ENCODE results near the gene PFKFB2.

DNA sequence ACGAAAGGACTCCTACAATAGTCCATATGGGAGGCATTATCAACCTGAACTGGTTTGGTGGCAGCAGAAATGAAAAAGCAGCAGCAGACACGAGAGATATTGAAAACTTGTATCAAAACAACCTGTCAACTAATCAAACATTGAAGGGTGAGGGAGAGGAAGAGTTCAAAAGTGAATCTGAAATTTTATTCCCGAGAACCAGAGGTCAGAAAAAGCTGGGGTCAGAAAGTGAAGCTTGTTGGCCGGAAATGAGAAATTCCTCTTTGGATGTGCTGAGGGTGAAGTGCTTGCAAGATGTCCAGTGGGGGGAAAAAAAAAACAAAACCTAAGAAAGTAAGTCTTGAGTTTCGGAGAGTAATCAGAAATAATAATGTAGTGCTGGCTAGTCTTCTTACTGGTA, 49.1 kb downstream of the PFKFB2 start:
- TF ChIP-seq, protein P1, sequence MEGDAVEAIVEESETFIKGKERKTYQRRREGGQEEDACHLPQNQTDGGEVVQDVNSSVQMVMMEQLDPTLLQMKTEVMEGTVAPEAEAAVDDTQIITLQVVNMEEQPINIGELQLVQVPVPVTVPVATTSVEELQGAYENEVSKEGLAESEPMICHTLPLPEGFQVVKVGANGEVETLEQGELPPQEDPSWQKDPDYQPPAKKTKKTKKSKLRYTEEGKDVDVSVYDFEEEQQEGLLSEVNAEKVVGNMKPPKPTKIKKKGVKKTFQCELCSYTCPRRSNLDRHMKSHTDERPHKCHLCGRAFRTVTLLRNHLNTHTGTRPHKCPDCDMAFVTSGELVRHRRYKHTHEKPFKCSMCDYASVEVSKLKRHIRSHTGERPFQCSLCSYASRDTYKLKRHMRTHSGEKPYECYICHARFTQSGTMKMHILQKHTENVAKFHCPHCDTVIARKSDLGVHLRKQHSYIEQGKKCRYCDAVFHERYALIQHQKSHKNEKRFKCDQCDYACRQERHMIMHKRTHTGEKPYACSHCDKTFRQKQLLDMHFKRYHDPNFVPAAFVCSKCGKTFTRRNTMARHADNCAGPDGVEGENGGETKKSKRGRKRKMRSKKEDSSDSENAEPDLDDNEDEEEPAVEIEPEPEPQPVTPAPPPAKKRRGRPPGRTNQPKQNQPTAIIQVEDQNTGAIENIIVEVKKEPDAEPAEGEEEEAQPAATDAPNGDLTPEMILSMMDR (IDR thresholded peaks at IDR 0.05; ENCODE audit: control extremely low read depth in 1 of 3, insufficient read depth in 1 of 3, low read depth in 1 of 3, low read length in 3 of 3): no peak
- TF ChIP-seq CHD2 (IDR thresholded peaks at IDR 0.05; ENCODE audit: low read length) (no peak), TEAD4 (IDR thresholded peaks at IDR 0.05; ENCODE audit: low read depth, low read length) (no peak), CEBPB (IDR thresholded peaks at IDR 0.05; ENCODE audit: low read depth, low read length) (no peak), SP1 (IDR thresholded peaks at IDR 0.05; ENCODE audit: low read depth, low read length) (no peak), SAP30 (IDR thresholded peaks at IDR 0.05; ENCODE audit: insufficient read depth, insufficient replicate concordance, low read length) (no peak), BACH1 (IDR thresholded peaks at IDR 0.05; ENCODE audit: low read length) (no peak), EP300 (IDR thresholded peaks at IDR 0.05; ENCODE audit: borderline replicate concordance in 1 of 2, low read depth in 2 of 2, low read length in 2 of 2) (no peak), EZH2 (IDR thresholded peaks at IDR 0.05; ENCODE audit: low read depth, low read length, severe bottlenecking) (no peak), SRF (IDR thresholded peaks at IDR 0.05; ENCODE audit: low read depth, low read length) (no peak), ZNF274 (IDR thresholded peaks at IDR 0.05; ENCODE audit: borderline replicate concordance, extremely low read depth, low read length) (no peak)
- TF ChIP-seq, protein P2, sequence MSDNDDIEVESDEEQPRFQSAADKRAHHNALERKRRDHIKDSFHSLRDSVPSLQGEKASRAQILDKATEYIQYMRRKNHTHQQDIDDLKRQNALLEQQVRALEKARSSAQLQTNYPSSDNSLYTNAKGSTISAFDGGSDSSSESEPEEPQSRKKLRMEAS (IDR thresholded peaks at IDR 0.05): no peak
- TF ChIP-seq, protein P3, sequence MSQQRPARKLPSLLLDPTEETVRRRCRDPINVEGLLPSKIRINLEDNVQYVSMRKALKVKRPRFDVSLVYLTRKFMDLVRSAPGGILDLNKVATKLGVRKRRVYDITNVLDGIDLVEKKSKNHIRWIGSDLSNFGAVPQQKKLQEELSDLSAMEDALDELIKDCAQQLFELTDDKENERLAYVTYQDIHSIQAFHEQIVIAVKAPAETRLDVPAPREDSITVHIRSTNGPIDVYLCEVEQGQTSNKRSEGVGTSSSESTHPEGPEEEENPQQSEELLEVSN (IDR thresholded peaks at IDR 0.05): no peak

All from H1 (cell line).